PC-9 (cell line): ENCODE measurements around the gene RIOK3. TPM values are rescaled to one million over a fixed set of nuclear protein-coding genes. Genes with fewer than 3 reads are reported as not detected.

Experiments used
- BruUV-seq: library from RNA; stranded (reverse); fragments of 400-500 nt; replicated peaks from 2 replicates; lab custom pipeline; 2021; lab: Mats Ljungman, UMichigan
- CTCF ChIA-PET: fragments of 300-600 bp; sonication (Branson Sonifier 250); formaldehyde crosslinking; loops from one replicate; lab custom pipeline; 2022; ENCODE audit warnings: antibody characterized with exemption; lab: Charles Lee
- POLR2A ChIA-PET: fragments of 300-600 bp; sonication (Branson Sonifier 250); formaldehyde crosslinking; loops from one replicate; lab custom pipeline; 2022; ENCODE audit warnings: antibody characterized with exemption; ENCODE audit not compliant: unreplicated experiment; lab: Charles Lee
- DNase-seq, 2 experiments: peaks; one replicate each; pipeline versions ENCODE4 v3.0.0 to v3.0.0-alpha.2; 2015 to 2022; ENCODE audit warnings: mixed read lengths in 1 of 2
- H2AFZ ChIP-seq: fragments of 200-600 bp; sonication (generic); 2 replicates; pipeline ENCODE4 v1.8.1; 2017; ENCODE audit warnings: antibody characterized with exemption
- H3F3A ChIP-seq: fragments of 200-600 bp; sonication (generic); 2 replicates; pipeline ENCODE4 v1.8.1; 2017; ENCODE audit warnings: antibody characterized with exemption, mild to moderate bottlenecking, low read depth; ENCODE audit not compliant: insufficient read depth
- H3K27ac ChIP-seq: fragments of 200-600 bp; sonication (generic); 2 replicates; pipeline ENCODE4 v1.6.1; 2016; ENCODE audit warnings: mixed run types
- H3K27me3 ChIP-seq: fragments of 200-600 bp; sonication (generic); 2 replicates; pipeline ENCODE4 v1.6.1; 2016; ENCODE audit warnings: low read depth, mixed run types; ENCODE audit not compliant: insufficient read depth
- H3K36me3 ChIP-seq: fragments of 200-600 bp; sonication (generic); 2 replicates; pipeline ENCODE4 v1.6.1; 2016; ENCODE audit warnings: low read depth, mixed run types
- H3K4me1 ChIP-seq: fragments of 200-600 bp; sonication (generic); replicated peaks from 2 replicates; pipeline ENCODE4 v1.6.1; 2016; ENCODE audit warnings: mixed run types; ENCODE audit not compliant: insufficient read depth
- H3K4me2 ChIP-seq: fragments of 200-600 bp; sonication (generic); 2 replicates; pipeline ENCODE4 v1.6.1; 2017; ENCODE audit warnings: mixed run types
- H3K4me3 ChIP-seq: fragments of 200-600 bp; sonication (generic); 2 replicates; pipeline ENCODE4 v1.6.1; 2016; ENCODE audit warnings: mixed run types
- H3K79me2 ChIP-seq: fragments of 200-600 bp; sonication (generic); 2 replicates; pipeline ENCODE4 v1.6.1; 2017; ENCODE audit warnings: low read depth, mixed run types
- H3K9me2 ChIP-seq: fragments of 200-600 bp; sonication (generic); 2 replicates; pipeline ENCODE4 v1.8.1; 2017; ENCODE audit warnings: mild to moderate bottlenecking; ENCODE audit not compliant: insufficient read depth
- H3K9me3 ChIP-seq: fragments of 200-600 bp; sonication (generic); 2 replicates; pipeline ENCODE4 v1.8.1; 2016; ENCODE audit warnings: low read depth; ENCODE audit not compliant: insufficient read depth
- H4K20me1 ChIP-seq: fragments of 200-600 bp; sonication (generic); 2 replicates; pipeline ENCODE4 v1.8.1; 2017; ENCODE audit not compliant: insufficient read depth
- EZH2 ChIP-seq: fragments of 200-600 bp; sonication (generic); IDR thresholded peaks from 2 replicates; pipeline ENCODE4 v1.8.0; 2017; ENCODE audit warnings: antibody characterized with exemption, low read depth
- intact Hi-C: fragments of 100-400 bp; cut with micrococcal nuclease; formaldehyde crosslinking; loops from one replicate; pipeline ENCODE4 v1.10.0; 2022; ENCODE audit not compliant: unreplicated experiment
- total RNA-seq: library from RNA; stranded (reverse); gene quantifications from 2 replicates; pipeline ENCODE4 v1.2.3, GENCODE V29; 2021
- TF ChIP-seq, protein P1 (sequence below): fragments of 200-600 bp; sonication (generic); conservative IDR thresholded peaks from 2 replicates; pipeline ENCODE4 v1.6.1; 2017; ENCODE audit warnings: mixed run types, antibody characterized with exemption, mild to moderate bottlenecking, moderate library complexity

RIOK3 gene
- total RNA-seq, 1 experiment from 2014 or later, result 39.9 TPM

GRCh38 chr18:23529604-23530003 lies 76.5 kb downstream of the RIOK3 start:
- Histone ChIP-seq H3K36me3 (peaks cover 14% of the 10 kb centered on the region), H3F3A (peaks cover 22% of the 10 kb centered on the region), H3K9me2 (no peaks in the 10 kb centered on the region), H3K79me2 (no peaks in the 10 kb centered on the region), H3K4me1 (peaks cover 22% of the 10 kb centered on the region), H4K20me1 (no peaks in the 10 kb centered on the region), H2AFZ (no peak overlapping the region), H3K4me3 (no peak overlapping the region), H3K9me3 (no peaks in the 10 kb centered on the region), H3K4me2 (peak overlapping the region; percentile 56), H3K27ac (peak overlapping the region; percentile 85), H3K27me3 (no peaks in the 10 kb centered on the region)
- peak; percentile 12 to 90 for DNase-seq
- TF ChIP-seq EZH2, result no peak
- TF ChIP-seq, protein P1, sequence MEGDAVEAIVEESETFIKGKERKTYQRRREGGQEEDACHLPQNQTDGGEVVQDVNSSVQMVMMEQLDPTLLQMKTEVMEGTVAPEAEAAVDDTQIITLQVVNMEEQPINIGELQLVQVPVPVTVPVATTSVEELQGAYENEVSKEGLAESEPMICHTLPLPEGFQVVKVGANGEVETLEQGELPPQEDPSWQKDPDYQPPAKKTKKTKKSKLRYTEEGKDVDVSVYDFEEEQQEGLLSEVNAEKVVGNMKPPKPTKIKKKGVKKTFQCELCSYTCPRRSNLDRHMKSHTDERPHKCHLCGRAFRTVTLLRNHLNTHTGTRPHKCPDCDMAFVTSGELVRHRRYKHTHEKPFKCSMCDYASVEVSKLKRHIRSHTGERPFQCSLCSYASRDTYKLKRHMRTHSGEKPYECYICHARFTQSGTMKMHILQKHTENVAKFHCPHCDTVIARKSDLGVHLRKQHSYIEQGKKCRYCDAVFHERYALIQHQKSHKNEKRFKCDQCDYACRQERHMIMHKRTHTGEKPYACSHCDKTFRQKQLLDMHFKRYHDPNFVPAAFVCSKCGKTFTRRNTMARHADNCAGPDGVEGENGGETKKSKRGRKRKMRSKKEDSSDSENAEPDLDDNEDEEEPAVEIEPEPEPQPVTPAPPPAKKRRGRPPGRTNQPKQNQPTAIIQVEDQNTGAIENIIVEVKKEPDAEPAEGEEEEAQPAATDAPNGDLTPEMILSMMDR, result no peak
- CTCF ChIA-PET, result no interaction called here
- POLR2A ChIA-PET, result interaction anchor here (0.5 kb wide), 1 partner anchor 610 kb away, joined by 8 read pairs; no protein-coding TSS in a partner anchor
- BruUV-seq, result no TSS peak
- intact Hi-C loops, result no loop called here

GRCh38 chr18:23530195-23530594 lies 77.1 kb downstream of the RIOK3 start:
- H3K4me3 ChIP-seq, result no peak overlapping the region
- POLR2A ChIA-PET, result interaction anchor here (0.6 kb wide), 1 partner anchor 538 kb away, joined by 4 read pairs; no protein-coding TSS in a partner anchor
- no peak overlapping the region for H2AFZ ChIP-seq
- H3K9me2 ChIP-seq, result no peaks in the 10 kb centered on the region
- no peaks in the 10 kb centered on the region for H4K20me1 ChIP-seq
- TF ChIP-seq EZH2, result no peak
- TF ChIP-seq, protein P1, result no peak
- DNase-seq, result no peak
- no peaks in the 10 kb centered on the region for H3K9me3 ChIP-seq
- peak overlapping the region; percentile 56 for H3K4me2 ChIP-seq
- intact Hi-C loops, result no loop called here
- H3K79me2 ChIP-seq, result no peaks in the 10 kb centered on the region
- CTCF ChIA-PET, result no interaction called here
- H3K27me3 ChIP-seq, result no peaks in the 10 kb centered on the region
- H3K27ac ChIP-seq, result peak overlapping the region; percentile 85
- peaks cover 22% of the 10 kb centered on the region for H3F3A ChIP-seq
- H3K36me3 ChIP-seq, result peaks cover 14% of the 10 kb centered on the region
- no TSS peak for BruUV-seq
- peaks cover 22% of the 10 kb centered on the region for H3K4me1 ChIP-seq

DNA sequence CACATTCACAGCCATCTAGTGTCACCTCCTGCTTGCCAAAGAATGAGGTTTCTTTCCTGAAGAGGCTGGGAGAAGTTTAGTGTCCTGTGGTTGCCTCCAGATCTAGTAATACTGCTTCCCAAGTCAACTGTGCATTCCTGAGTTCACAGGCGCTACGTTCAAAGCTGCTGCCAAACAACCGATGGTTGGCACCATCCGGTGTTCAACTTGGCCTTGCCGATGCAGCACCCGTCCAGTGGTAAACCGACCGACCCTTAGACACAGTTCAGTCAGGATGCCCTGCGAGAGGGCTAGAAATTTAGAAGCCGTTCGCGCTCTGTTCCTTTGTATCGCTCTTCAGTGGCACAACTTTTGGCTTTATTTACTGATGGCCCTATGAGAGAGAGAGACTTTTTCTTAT lies 78.8 kb downstream of the RIOK3 start:
- CTCF ChIA-PET, result no interaction called here
- BruUV-seq, result no TSS peak
- no peak for TF ChIP-seq EZH2
- TF ChIP-seq, protein P1, result no peak

More for the DNA sequence above, 78.8 kb downstream of the RIOK3 start:
- POLR2A ChIA-PET, result no interaction called here
- peaks cover 14% of the 10 kb centered on the region for H3K36me3 ChIP-seq
- H2AFZ ChIP-seq, result no peak overlapping the region
- H3K79me2 ChIP-seq, result no peaks in the 10 kb centered on the region
- intact Hi-C loops, result no loop called here
- H3K4me2 ChIP-seq, result no peak overlapping the region
- no peaks in the 10 kb centered on the region for H3K27me3 ChIP-seq
- peaks cover 22% of the 10 kb centered on the region for H3F3A ChIP-seq
- no peaks in the 10 kb centered on the region for H3K9me2 ChIP-seq
- no peaks in the 10 kb centered on the region for H3K9me3 ChIP-seq
- DNase-seq, result no peak
- H3K27ac ChIP-seq, result no peak overlapping the region
- no peak overlapping the region for H3K4me3 ChIP-seq
- no peaks in the 10 kb centered on the region for H4K20me1 ChIP-seq
- H3K4me1 ChIP-seq, result peaks cover 22% of the 10 kb centered on the region

Other genes starting within 250 kb of the RIOK3 start
- 14.5 and 19.6 TPM in 2 replicates for gene RMC1, start 50.2 kb downstream of the RIOK3 start, total RNA-seq
- gene NPC1, start 133.2 kb downstream of the RIOK3 start, total RNA-seq, result 39.6 and 40.9 TPM in 2 replicates
- 4.3 and 4.6 TPM in 2 replicates for gene ANKRD29, start 209.6 kb downstream of the RIOK3 start, total RNA-seq
- 44.4 and 54.7 TPM in 2 replicates for gene LAMA3, start 236.2 kb downstream of the RIOK3 start, total RNA-seq